CD14-positive monocyte (primary cell): ENCODE results near the gene FANCL. TPM values are rescaled to one million over a fixed set of nuclear protein-coding genes. Genes with fewer than 3 reads are reported as not detected.
"Not testable (repeated sequence)": the region's sequence is repeated elsewhere in the genome, so short reads cannot be mapped to it uniquely, and the experiment has no call there.

Experiments
- DNase-seq, 3 donors: peaks; one replicate each; pipeline ENCODE4 v3.0.0-alpha.2; 2011 to 2022
- H2AFZ ChIP-seq: 2 replicates; pipeline ENCODE4 v1.6.0; 2012; ENCODE audit warnings: mild to moderate bottlenecking, low read depth, low read length, inconsistent platforms; ENCODE audit not compliant: insufficient read depth, poor library complexity, severe bottlenecking
- H3K27ac ChIP-seq, 2 donors: 1 replicate in 1 of 2; 2 replicates in 1 of 2; pipeline ENCODE4 v1.5.1; 2012 to 2013; ENCODE audit warnings: low read length in 2 of 2, control low read depth in 1 of 2, inconsistent platforms in 1 of 2, low read depth in 1 of 2, mild to moderate bottlenecking in 1 of 2
- H3K27me3 ChIP-seq, 2 donors: one replicate each; pipeline versions ENCODE4 v1.6.0 to v1.6.1; 2011 to 2013; ENCODE audit warnings: low read length in 2 of 2; ENCODE audit not compliant: control insufficient read depth in 2 of 2, insufficient read depth in 2 of 2
- H3K36me3 ChIP-seq, 2 donors: replicated peaks in 1 of 2; 1 replicate in 1 of 2; 2 replicates in 1 of 2; pipeline versions ENCODE4 v1.5.1 to v1.6.1; 2012 to 2013; ENCODE audit warnings: low read length in 2 of 2, control low read depth in 1 of 2, inconsistent platforms in 1 of 2, mild to moderate bottlenecking in 1 of 2; ENCODE audit not compliant: insufficient read depth in 2 of 2, control insufficient read depth in 1 of 2
- H3K4me1 ChIP-seq, 2 donors: 1 replicate in 1 of 2; 2 replicates in 1 of 2; pipeline versions ENCODE4 v1.5.1 to v1.6.1; 2012 to 2013; ENCODE audit warnings: low read length in 2 of 2, control low read depth in 1 of 2, inconsistent platforms in 1 of 2, mild to moderate bottlenecking in 1 of 2, moderate library complexity in 1 of 2; ENCODE audit not compliant: insufficient read depth in 2 of 2, control insufficient read depth in 1 of 2
- H3K4me2 ChIP-seq: replicated peaks from 2 replicates; pipeline ENCODE3; 2012; ENCODE audit warnings: low read length, moderate library complexity, mild to moderate bottlenecking; ENCODE audit not compliant: poor library complexity, severe bottlenecking; ENCODE audit errors: extremely low read depth
- H3K4me3 ChIP-seq, 3 experiments: fragments of 200-600 bp in 1 of 3; sonication (generic) in 1 of 3; replicated peaks in 1 of 3; 1 replicate in 2 of 3; 2 replicates in 1 of 3; pipeline ENCODE4 v1.5.1; 2011 to 2013; ENCODE audit warnings: low read length in 3 of 3, mild to moderate bottlenecking in 3 of 3, control low read depth in 2 of 3, low read depth in 2 of 3, inconsistent platforms in 1 of 3, moderate library complexity in 1 of 3
- H3K79me2 ChIP-seq: 2 replicates; pipeline ENCODE4 v1.6.0; 2012; ENCODE audit warnings: mild to moderate bottlenecking, control low read depth, inconsistent platforms, low read length, moderate library complexity; ENCODE audit not compliant: insufficient read depth
- H3K9ac ChIP-seq: 2 replicates; pipeline ENCODE4 v1.6.0; 2017; ENCODE audit warnings: low read length, mild to moderate bottlenecking; ENCODE audit not compliant: insufficient read depth, poor library complexity, severe bottlenecking
- H3K9me3 ChIP-seq, 2 donors: replicated peaks in 1 of 2; 1 replicate in 1 of 2; 2 replicates in 1 of 2; pipeline versions ENCODE4 v1.5.1 to v1.6.1; 2012 to 2013; ENCODE audit warnings: low read length in 2 of 2, control low read depth in 1 of 2; ENCODE audit not compliant: control insufficient read depth in 1 of 2, insufficient read depth in 1 of 2
- H4K20me1 ChIP-seq: 2 replicates; pipeline ENCODE4 v1.6.0; 2012; ENCODE audit warnings: mild to moderate bottlenecking, low read length, control low read depth, moderate library complexity; ENCODE audit not compliant: insufficient read depth
- H3K27ac Mint-ChIP-seq, 7 donors: one replicate each; pipeline ENCODE4 v1.8.0; 2020; ENCODE audit warnings: mild to moderate bottlenecking in 7 of 7, mixed read lengths in 7 of 7, moderate library complexity in 6 of 7, inconsistent platforms in 2 of 7
- H3K27me3 Mint-ChIP-seq, 3 donors: one replicate each; pipeline ENCODE4 v1.8.0; 2021 to 2022; ENCODE audit warnings: low read depth in 3 of 3, mild to moderate bottlenecking in 3 of 3, mixed read lengths in 3 of 3, moderate library complexity in 3 of 3, inconsistent platforms in 1 of 3
- H3K36me3 Mint-ChIP-seq, 2 donors: one replicate each; pipeline ENCODE4 v1.8.0; 2020; ENCODE audit warnings: mixed read lengths in 2 of 2, inconsistent platforms in 1 of 2, mild to moderate bottlenecking in 1 of 2
- H3K4me1 Mint-ChIP-seq: one replicate; pipeline ENCODE4 v1.8.0; 2020; ENCODE audit warnings: mild to moderate bottlenecking, mixed read lengths
- H3K4me3 Mint-ChIP-seq, 2 donors: one replicate each; pipeline ENCODE4 v1.8.0; 2020; ENCODE audit warnings: mild to moderate bottlenecking in 2 of 2, mixed read lengths in 2 of 2, moderate library complexity in 1 of 2
- H3K9me3 Mint-ChIP-seq, 7 donors: one replicate each; pipeline ENCODE4 v1.8.0; 2020 to 2022; ENCODE audit warnings: mixed read lengths in 7 of 7, mild to moderate bottlenecking in 6 of 7, moderate library complexity in 6 of 7, inconsistent platforms in 2 of 7
- CTCF ChIP-seq: fragments of 200-600 bp; IDR thresholded peaks from one replicate; pipeline ENCODE4 v1.8.0; 2022; ENCODE audit warnings: antibody characterized with exemption, mild to moderate bottlenecking
- WGBS: methylation state at CpG from one replicate; pipeline ENCODE4 v1.1.5; 2013; ENCODE audit warnings: missing lambda C conversion rate; ENCODE audit not compliant: insufficient coverage; 5-methylcytosine and 5-hydroxymethylcytosine counted together
- intact Hi-C, 2 donors: fragments of 100-400 bp; cut with micrococcal nuclease; formaldehyde crosslinking; loops; one replicate each; pipeline versions ENCODE4 v1.15.0 to v1.15.1; 2023
- polyA plus RNA-seq, 3 donors: library from polyadenylated mRNA; depleted of rRNA in 1 of 3; unstranded in 2 of 3; stranded (reverse) in 1 of 3; fragments of 300-500 nt in 2 of 3; fragments of >200 nt in 1 of 3; fragmentation: Illumina TruSeq in 2 of 3; gene quantifications; 1 replicate in 2 of 3; 2 replicates in 1 of 3; pipeline ENCODE4 v1.2.3, GENCODE V29; 2012 to 2021

The FANCL gene
- polyA plus RNA-seq, 3 donors, result 2.2 to 2.6 (median 2.5) TPM

GRCh38 chr2:58180635-58181034 lies 60.5 kb downstream of the FANCL start:
- Mint-ChIP-seq H3K4me3 (no peak overlapping the region), H3K27me3 (no peaks in the 10 kb centered on the region), H3K4me1 (no peaks in the 10 kb centered on the region), H3K9me3 (peaks cover 2 to 9% (median 4%) of the 10 kb centered on the region in 7 donors), H3K27ac (no peak overlapping the region), H3K36me3 (peaks cover 12 to 13% of the 10 kb centered on the region in 2 donors)
- Histone ChIP-seq H3K27ac (no peak overlapping the region), H2AFZ (no peak overlapping the region), H3K4me3 (no peak overlapping the region), H3K79me2 (no peaks in the 10 kb centered on the region), H3K27me3 (no peaks in the 10 kb centered on the region), H3K36me3 (no peaks in the 10 kb centered on the region), H3K4me1 (no peaks in the 10 kb centered on the region), H3K9me3 (no peaks in the 10 kb centered on the region), H3K4me2 (no peak overlapping the region), H3K9ac (no peak overlapping the region), H4K20me1 (no peaks in the 10 kb centered on the region)
- TF ChIP-seq CTCF, result no peak
- no CpG with 5 or more reads among the region's 5 CpGs for WGBS
- intact Hi-C loops, result no loop called here
- DNase-seq, result no peak

GRCh38 chr2:58180175-58180574 lies 61.0 kb downstream of the FANCL start:
- not testable (repeated sequence) for H3K4me1 Mint-ChIP-seq, H3K9me3 ChIP-seq

GRCh38 chr2:58177187-58177586 lies 63.9 kb downstream of the FANCL start:
- DNase-seq, H3K4me2 ChIP-seq, H3K79me2 ChIP-seq, H3K27ac Mint-ChIP-seq, H3K4me1 ChIP-seq, H3K4me3 ChIP-seq, H3K4me1 Mint-ChIP-seq, H3K27me3 Mint-ChIP-seq, H4K20me1 ChIP-seq, H3K27ac ChIP-seq, H2AFZ ChIP-seq, H3K36me3 ChIP-seq, intact Hi-C loops, H3K27me3 ChIP-seq, H3K9ac ChIP-seq, H3K9me3 ChIP-seq, H3K4me3 Mint-ChIP-seq: not testable (repeated sequence)
- WGBS, result no CpG with 5 or more reads among the region's 4 CpGs
- peaks cover 22 to 34% of the 10 kb centered on the region in 2 donors for H3K36me3 Mint-ChIP-seq
- H3K9me3 Mint-ChIP-seq, result peaks cover 12 to 21% (median 19%) of the 10 kb centered on the region in 7 donors

More at GRCh38 chr2:58180175-58180574, 61.0 kb downstream of the FANCL start:
- H3K27ac ChIP-seq, DNase-seq, H4K20me1 ChIP-seq, H3K79me2 ChIP-seq, H2AFZ ChIP-seq, H3K27ac Mint-ChIP-seq, H3K4me3 Mint-ChIP-seq, H3K4me3 ChIP-seq, H3K27me3 Mint-ChIP-seq, intact Hi-C loops, H3K4me1 ChIP-seq, H3K36me3 ChIP-seq, H3K27me3 ChIP-seq, H3K9me3 Mint-ChIP-seq, H3K9ac ChIP-seq, H3K4me2 ChIP-seq: not testable (repeated sequence)
- no CpG with 5 or more reads among the region's 3 CpGs for WGBS
- peaks cover 12 to 13% of the 10 kb centered on the region in 2 donors for H3K36me3 Mint-ChIP-seq

- H3K4me1 Mint-ChIP-seq, H3K4me2 ChIP-seq, H3K4me1 ChIP-seq, intact Hi-C loops, H3K36me3 ChIP-seq, H3K27me3 ChIP-seq, H3K27ac Mint-ChIP-seq, H3K4me3 Mint-ChIP-seq, H2AFZ ChIP-seq, DNase-seq, H3K79me2 ChIP-seq, H4K20me1 ChIP-seq, H3K9ac ChIP-seq, H3K9me3 ChIP-seq, H3K27ac ChIP-seq, H3K27me3 Mint-ChIP-seq, H3K4me3 ChIP-seq: not testable (repeated sequence)
- WGBS, result 97% methylated on average over 12 of the region's 16 CpGs
- Mint-ChIP-seq H3K9me3 (peaks cover 17 to 36% (median 24%) of the 10 kb centered on the region in 7 donors), H3K36me3 (peaks cover 24 to 42% of the 10 kb centered on the region in 2 donors)
Measured at GRCh38 chr2:58171831-58172230, 69.3 kb downstream of the FANCL start.
